ENCODE data around the gene PLRG1.
"Not testable (repeated sequence)": the region's sequence is repeated elsewhere in the genome, so short reads cannot be mapped to it uniquely, and the experiment has no call there.

PLRG1 gene

DNA sequence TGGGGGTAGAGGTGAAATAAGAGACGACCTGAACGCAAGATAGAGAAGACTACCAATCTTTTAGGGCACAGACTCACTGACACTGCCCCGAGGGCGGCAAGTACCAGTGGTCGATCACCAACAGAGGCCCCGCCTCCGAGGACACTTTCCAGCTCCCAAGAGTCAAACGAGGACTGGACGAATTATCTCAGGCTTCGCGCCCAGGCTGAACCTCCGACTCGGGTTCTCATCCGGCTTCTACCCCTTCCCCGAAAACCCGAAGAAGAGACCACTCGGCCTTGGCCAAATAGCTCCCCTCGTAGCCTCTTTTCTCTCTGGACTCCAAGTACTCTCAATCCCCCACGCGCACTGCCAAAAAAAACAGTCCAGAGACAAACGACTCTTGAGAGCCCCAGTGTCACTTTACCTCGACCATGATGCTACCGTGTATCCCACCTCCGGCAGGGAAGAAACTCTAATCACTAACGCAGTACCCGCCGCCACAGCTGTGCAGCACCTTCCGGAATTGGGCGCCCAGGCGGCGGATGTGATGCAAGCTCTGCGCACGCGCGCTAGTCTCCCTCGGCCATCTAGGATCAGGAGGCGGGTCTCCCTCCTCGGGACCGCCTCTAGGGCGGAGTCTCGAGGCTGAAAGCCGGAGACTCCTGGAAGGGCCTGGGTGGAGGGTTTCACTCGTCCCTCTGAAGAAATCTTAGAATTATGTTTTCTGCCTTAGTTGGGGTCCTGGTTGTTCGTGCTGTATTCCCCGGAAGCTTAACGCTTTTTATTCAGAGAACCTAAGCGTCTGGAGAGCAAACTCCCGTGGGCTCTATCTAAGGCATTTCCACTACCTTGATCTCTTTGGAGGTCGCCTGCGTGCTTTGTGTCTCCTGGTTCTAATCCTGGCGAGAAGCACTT is at the start of gene PLRG1:
Gene PLRG1 (minus strand): TSS at position 507 of the 897 bp plus-strand sequence. CDS start 92 bp downstream, at position 415.
- peak; percentile 94 for DNase-seq (ENCODE audit: low read depth)

DNA sequence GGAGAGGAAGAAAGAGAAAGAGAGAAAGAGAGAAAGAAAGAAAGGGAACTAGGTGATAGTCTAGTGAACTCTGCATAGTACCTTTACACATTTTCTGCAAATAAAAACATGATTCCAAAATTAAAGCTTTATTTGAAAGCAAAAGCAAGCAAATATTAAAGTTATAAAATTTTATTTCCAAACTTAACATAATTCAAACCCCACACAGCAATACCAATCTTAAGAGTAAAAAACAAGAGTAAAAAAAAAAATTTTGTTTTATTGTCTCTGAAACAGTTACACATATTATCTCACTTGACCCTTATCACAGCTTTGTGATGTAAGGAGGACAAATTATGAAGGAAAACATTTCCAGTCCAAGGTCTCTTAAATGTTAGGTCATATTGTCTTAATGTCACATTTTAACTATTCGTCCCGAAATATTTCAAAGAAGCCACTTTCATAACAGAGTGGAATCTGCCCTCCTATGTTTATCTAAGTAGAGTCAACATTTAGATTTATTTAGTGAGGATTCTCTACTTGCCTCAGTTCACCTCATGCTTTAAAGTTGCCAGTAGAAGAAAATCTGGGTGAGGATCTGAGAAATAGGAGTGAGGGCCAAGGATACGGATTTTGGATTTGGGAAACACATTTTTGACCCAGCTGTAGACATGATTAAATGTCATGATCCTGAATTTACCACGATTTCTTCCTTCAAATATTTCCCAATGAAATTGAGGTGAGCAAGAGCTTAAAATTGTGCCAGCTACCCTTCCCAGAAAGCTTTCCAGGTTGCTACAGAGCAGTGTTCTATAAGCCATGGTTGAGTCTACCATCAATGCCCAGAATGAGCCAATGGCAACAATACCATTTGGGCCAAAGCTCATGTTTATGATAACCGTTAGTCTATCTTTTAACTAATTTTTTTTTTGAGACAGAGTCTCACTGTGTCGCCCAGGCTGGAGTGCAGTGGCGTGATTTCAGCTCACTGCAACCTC is 47.9 kb upstream of the PLRG1 start:
- no peak for DNase-seq (ENCODE audit: low read depth)

DNA sequence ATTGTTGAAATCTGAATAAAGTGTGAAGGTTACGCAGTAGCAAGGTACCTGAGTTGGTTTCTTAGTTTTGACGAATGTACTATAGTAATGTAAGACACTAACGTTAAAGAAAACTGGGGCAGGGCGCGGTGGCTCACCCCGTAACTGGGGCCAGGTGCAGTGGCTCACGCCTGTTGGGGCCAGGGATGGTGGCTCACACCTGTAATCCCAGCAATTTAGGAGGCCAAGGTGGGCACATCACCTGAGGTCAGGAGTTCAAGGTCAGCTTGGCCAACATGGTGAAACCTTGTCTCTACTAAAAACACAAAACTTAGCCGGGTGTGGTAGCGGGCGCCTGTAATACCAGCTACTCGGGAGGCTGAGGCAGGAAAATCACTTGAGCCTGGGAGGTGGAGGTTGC is 47.1 kb upstream of the PLRG1 start:
- DNase-seq (ENCODE audit: low read depth), result not testable (repeated sequence)

DNA sequence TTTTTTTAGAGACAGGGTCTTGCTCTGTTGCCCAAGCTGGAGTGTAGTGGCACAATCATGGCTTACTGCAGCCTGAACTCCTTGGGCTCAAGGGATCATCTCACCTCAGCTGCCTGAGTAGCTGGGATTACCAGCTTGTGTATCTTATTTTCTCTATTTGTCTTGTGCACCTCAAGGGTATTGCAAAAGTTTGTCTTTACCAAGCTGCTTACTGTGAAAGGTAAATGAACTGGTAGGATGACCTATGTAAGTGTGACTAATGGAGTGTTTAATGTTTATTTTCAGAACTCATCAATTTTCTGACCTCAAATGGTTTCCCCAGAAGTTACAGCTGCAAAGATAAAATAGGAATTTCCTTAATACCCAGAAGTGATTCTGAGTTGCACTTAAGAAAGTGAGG is 45.6 kb upstream of the PLRG1 start:
- no peak for DNase-seq (ENCODE audit: low read depth)

DNA sequence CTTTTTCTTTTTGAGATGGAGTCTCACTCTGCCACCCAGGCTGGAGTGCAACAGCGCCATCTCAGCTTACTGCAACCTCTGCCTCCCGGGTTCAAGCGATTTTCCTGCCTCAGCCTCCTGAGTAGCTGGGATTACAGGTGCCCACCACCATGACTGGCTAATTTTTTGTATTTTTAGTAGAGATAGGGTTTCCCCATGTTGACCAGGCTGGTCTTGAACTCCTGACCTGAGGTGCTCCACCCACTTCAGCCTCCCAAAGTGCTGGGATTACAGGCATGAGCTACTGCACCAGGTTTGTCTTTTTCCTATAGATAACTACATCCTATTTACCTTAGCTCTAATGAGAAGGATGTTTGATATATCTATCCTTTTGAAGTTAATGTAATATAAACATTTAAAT is 44.1 kb upstream of the PLRG1 start:
- not testable (repeated sequence) for DNase-seq (ENCODE audit: low read depth)

DNA sequence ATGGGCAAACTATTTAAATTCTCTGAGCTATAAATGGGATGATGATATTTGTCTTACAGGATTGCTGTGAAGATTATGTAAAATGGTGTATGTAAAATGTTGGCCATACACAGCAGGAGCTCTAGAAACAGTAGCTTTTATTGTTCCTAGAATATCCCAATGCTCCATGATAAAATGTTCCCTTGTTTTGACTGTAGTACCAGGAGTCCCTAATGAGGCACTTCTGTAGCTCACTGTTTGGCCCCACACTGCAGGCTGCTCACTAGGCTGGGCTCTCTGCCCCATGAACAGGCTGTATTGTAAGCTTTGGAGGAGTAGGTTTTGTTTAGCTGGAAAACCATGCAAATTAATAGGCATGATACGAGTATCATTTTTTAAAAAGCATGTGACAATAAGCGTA is 43.7 kb upstream of the PLRG1 start:
- no peak for DNase-seq (ENCODE audit: low read depth)

DNA sequence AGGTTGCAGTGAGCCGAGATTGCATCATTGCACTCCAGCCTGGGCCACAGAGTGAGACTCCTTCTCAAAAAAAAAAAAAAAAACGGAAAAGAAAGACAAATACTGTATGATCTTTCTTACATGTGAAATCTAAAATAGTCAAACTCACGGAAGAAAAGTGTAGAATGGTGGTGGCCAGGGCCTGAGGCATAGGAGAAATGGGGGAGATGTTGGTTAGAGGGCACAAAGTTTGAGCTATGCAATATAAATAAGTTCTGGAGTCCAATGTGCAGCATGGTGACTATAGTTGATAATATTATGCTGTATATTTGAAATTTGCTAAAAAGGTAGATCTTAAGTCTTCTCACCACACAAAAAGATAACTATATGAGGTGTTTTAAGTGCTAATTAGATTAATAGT is 41.7 kb upstream of the PLRG1 start:
- no peak for DNase-seq (ENCODE audit: low read depth)

DNA sequence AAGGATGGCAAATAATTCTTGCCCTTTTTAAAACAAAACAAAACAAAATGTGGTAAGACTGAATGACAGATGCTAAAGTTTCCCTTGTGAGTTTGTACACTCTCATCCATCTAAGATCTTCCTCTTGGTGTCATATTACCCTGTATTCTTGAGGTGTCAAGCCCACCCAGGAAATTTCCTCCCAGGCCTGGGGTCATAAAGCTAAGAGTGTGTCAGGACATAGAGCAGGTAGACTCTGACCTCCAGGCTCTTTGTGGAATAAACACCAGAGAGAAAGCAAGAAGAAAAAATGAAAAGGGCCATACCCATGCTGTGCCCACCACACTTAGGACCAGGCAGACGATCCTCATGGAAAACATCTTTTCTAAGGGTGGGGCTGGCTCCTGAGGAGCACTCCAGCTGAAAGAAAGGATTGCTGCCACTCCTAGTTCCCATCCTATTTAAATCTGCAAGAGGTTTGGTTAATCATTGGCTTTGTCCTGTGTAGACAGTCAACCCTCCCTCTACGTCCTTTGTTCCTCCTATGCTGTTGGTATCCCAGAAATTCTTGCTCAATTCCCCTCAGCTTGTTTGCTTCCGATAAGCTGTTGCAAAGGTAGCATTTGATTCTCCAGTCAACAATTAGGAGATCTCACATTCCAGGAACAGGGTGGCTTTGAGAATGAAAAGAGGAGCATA is 40.3 kb upstream of the PLRG1 start, which contains the start of gene FGA:
Gene FGA (minus strand): TSS at position 414 of the 678 bp plus-strand sequence. CDS start 55 bp downstream, at position 359.
- no peak for DNase-seq (ENCODE audit: low read depth)

DNA sequence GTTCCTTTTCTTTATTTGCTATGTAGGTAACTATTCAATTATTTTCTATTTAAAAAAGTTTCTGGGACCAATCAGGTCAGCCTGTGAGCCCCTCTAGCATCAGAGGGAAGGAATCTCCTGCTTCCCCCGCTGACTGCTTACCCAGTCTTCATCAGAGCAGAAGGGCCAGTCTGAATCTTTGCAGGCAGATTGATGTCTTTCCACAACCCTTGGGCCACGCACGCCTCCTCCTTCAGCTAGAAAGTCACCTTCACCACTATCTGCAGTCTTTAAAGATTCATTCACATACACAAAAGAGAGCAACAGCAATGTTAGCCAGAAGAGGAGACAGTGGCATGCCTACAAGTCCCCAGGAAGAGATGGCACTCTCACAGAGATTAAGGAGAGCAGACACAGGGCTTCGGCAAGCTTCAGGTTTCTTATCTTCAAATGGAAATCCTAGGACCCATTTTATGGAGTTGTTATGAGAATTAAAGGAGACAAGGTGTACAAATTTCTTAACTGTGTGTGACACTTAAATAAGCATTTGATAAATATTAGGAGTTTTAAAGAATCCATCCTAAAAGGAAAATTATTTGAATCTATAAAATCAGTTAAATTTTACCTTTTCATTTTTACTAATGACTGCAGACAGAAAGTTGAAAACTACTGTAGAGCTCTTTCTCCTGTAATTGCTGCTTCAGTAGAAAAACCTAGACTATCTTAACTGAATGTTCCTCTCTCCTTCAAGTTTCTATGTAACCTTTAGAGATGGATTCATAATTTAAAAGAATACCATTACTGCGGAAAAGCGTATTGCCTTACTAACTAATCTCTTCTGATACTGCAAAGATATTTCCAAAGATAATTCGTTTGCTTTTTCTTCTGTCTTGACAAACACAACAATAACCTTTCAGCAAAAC is 39.3 kb upstream of the PLRG1 start:
- no peak for DNase-seq (ENCODE audit: low read depth)

DNA sequence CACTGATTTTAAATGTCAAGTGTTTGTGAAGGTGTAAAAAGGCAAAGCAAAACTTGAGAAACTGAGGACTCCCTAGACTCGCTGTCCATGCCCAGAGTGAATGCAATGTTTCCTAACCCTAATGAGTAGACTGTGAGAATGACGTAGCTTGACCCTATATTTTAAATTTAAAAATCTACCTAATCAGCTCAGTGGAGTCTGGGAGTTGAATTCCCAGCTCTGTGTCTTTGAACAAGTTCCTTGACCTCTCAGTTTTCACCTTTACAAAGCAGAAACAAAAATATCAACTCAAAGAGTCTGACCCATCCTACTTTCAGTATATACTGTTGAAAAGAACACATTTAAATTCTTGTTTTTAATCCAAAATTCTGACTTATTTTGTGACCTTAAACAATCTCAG is 38.0 kb upstream of the PLRG1 start:
- DNase-seq (ENCODE audit: low read depth), result no peak

DNA sequence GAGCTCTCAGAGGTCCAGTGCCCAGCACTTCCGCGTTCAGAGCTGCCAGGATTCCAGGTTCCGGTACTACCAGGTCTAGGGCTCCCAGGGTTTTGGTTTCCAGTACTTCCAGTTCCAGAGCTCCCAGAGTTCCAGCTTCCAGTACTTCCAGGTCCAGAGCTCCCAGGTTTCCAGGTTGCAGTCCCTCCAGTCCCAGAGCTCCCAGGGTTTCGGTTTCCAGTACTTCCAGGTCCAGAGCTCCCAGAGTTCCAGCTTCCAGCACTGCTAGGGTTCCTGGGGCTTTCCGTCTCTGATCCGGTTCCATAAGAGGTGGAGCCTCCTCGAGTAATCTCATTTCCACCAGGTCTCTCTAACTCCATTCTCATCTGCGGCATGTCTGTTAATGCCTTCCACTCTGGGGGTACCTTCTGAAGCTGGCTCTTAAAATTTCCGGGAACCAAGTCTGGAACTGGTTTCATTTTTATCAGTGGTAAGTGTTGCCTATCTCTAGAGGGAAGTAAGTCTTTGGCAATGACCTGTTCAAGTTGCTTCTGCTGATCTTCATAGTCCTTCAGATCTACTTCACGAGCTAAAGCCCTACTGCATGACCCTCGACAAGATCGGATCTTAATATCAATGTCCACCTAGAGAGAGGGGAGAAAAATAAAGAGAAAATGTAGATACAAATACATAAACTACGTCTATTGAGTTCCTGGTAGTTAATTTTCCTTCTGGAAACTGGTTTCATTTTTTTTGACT is 36.3 kb upstream of the PLRG1 start:
- no peak for DNase-seq (ENCODE audit: low read depth)

DNA sequence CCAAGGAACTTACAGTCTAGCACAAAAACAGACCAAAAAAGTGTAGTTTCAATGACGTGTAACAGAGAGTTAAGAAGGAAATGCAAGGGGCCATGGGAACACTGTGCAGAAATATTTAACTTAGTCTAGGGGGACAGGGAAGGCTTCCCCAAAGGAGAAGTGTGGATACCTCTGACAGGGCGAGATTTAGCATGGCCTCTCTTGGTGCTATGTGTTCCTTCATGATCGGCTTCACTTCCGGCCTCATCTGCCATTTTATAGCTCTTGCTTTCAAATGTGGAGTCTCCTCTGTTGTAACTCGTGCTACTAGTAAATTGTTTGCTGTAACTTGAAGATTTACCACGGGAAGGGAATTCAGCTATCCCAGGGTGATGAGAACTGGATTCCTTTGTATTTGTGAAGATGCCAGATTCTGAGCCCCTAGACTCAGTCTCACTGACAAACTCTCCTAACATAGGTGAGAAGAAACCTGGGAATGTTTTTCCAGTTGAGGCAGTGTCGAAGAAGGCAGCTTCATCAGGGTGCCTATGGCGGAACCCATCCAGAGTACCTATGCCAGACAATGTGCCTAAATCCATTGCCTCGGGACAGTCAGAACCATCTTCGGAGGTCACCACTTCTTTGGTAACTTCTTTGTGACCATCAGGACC is 35.3 kb upstream of the PLRG1 start:
- DNase-seq (ENCODE audit: low read depth), result no peak

DNA sequence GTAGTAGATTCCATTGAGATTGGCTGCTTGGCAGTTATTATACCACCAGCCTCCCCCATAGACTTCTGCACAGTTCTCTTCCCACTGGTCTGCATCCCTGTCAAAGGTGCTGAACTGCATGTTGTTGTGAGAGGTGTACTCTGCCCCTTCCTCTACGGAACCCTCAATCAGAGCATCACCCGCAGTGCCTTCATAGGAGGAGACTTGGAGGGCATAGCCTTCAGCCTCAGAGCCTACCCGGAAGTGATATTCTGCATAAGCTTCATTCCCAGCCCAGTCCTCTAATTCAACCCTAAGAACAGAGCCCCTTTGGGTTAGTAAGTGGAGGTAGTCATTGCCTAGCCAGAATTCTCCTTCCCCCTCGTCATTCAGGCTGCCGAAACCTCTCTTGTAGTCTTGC is 34.1 kb upstream of the PLRG1 start:
- DNase-seq (ENCODE audit: low read depth), result no peak

DNA sequence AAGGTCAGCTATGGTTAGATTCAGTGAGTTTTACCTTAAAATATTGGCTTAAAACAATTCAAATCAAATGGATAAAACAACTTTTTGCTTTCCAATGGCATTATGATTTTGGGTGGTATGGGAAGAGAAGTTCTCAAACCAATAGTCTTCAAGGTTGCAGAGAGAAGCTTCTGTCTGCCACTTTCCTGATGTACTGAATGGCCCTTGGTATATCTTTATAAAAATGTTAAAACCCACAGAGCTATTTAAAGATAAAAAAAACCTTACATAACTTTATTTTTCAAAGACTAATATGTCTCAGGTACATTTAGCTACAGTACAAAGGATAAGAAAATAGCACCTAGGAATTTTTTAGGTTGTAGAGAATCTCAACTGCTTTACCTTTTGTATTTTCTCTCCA is 33.5 kb upstream of the PLRG1 start:
- DNase-seq (ENCODE audit: low read depth), result no peak

DNA sequence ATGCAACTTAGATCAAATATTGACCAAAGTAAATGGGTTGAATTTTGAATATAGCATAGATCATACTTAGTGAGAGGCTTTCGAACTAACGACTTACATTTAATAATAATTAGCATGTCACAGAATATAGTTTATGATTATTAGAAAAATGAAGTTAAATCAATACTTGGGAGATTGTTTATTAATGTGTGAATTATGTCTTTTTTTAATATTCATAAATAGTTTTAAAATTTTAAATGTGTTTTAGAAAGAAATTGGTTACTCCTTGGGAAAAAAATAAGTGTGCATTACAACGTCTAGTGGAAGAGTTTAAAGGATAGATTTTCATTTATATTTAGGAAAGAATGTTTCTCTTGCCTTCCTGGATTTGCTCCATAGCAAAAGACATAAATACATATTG is 33.0 kb upstream of the PLRG1 start:
- no peak for DNase-seq (ENCODE audit: low read depth)

DNA sequence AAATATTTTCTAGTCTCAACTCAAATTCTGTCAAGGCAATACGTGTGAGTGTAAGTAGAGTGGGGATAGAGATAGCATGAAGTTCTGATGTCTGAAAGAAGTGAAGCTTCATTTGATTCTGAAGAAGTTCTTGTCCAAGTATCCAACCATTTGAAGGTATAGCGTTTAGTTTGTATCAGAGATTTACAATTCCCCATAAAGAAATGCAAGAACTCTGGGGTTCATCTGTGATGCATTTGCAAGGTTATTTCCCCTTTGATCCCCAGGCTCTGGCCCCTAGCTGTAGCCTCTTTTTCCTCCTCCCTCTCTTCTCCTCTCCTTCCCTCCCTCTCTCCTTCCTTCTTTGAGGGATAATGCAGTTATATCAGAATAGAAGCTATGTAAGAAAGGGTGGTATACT is 32.5 kb upstream of the PLRG1 start:
- no peak for DNase-seq (ENCODE audit: low read depth)

DNA sequence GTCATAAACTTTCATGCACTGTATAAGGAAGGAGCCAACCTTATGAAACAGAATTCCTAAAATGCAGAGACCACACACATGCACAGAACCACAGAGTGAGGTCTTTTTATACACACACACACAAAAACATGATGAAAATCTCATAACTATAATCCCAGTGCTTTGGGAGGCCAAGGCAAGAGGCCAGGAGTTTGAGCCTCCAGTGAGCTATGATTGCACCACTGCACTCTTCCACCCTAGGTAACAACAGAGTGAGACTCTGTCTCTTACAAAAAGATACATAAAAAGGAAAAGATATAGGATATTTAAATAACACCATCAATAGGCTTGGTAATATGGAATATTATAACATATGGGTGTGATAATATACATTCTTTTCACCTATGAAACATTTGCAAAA is 29.7 kb upstream of the PLRG1 start:
- DNase-seq (ENCODE audit: low read depth), result no peak

DNA sequence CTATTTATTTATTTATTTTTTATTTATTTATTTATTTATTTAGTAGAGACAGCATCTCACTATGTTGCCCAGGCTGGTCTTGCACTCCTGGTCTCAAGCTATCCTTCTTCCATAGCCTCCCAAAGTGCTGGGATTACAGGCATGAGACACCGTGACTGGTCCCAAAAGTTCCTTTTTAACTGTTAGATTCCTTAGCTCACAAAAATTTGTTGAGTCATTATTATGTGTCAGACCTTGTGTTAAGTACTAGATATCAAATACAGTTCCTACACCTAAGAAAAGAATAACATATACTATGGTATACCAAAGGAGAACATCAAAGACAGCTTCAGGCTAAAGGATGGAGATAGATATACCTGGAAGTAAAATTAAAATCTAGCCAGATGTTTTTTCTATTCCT is 28.7 kb upstream of the PLRG1 start:
- no peak for DNase-seq (ENCODE audit: low read depth)

DNA sequence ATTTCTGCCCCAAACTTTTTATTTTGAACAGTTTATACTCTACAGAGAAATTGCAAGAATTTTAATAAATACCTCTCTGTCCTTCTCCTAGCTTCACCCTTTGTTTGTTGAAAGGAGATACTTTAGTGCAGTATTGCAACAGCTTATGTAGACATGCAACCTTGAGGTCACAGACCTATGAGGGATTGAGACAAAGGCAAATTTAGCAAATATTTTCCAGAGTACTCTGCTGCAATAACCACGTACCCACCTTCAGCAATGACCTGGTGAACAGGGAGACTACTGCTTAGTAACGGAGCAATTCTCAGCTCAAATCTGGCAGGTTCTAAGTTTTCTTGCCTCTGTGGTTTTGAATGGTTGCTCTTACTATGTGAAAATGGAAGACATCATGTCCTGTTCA is 27.1 kb upstream of the PLRG1 start:
- DNase-seq (ENCODE audit: low read depth), result no peak

DNA sequence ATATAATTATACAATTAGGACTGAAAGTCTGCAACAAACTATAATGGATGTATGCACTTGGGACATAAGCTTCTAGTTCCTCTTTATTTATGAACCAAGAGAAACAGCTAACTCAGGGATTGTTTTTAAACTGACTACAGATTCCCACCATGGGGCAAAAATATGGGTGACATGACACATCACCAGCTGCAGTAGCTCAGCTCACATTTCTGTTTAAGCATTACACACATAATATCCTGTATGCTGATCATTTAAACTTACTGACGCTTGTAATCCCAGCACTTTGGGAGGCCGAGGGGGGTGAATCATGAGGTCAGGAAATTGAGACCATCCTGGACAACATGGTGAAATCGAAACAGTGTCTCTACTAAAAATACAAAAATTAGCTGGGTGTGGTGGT is 24.1 kb upstream of the PLRG1 start:
- DNase-seq (ENCODE audit: low read depth), result no peak

Measured in activated gamma-delta T cell treated with anti-CD3 and anti-CD28 coated beads, Interleukin-2, amount 50 U/mL, for 16 hours (primary cell).